Loucy (cell line): ENCODE results near the gene SPOCK2.

Experiments
- H2AFZ ChIP-seq: fragments of 200-600 bp; sonication (generic); 2 replicates; pipeline ENCODE4 v1.6.0; 2016; ENCODE audit warnings: antibody characterized with exemption, mild to moderate bottlenecking, low read length, moderate library complexity
- H3F3A ChIP-seq: fragments of 200-600 bp; 2 replicates; pipeline ENCODE4 v1.6.0; 2016; ENCODE audit warnings: antibody characterized with exemption, low read depth, mild to moderate bottlenecking
- H3K27me3 ChIP-seq: fragments of 200-600 bp; sonication (generic); 2 replicates; pipeline ENCODE4 v1.6.1; 2014; ENCODE audit warnings: low read length, mild to moderate bottlenecking; ENCODE audit not compliant: insufficient read depth, poor library complexity, severe bottlenecking
- H3K36me3 ChIP-seq: fragments of 200-600 bp; sonication (generic); 2 replicates; pipeline ENCODE4 v1.6.1; 2016; ENCODE audit warnings: low read length; ENCODE audit not compliant: insufficient read depth
- H3K4me1 ChIP-seq: fragments of 200-600 bp; sonication (generic); 2 replicates; pipeline ENCODE4 v1.5.1; 2014; ENCODE audit warnings: low read length, mild to moderate bottlenecking; ENCODE audit not compliant: insufficient read depth, poor library complexity, severe bottlenecking
- H3K4me2 ChIP-seq: fragments of 200-600 bp; sonication (generic); 2 replicates; pipeline ENCODE4 v1.6.0; 2014; ENCODE audit warnings: antibody characterized with exemption, low read length, low read depth, mild to moderate bottlenecking; ENCODE audit not compliant: poor library complexity, severe bottlenecking
- H3K4me3 ChIP-seq: fragments of 200-600 bp; sonication (generic); 2 replicates; pipeline ENCODE4 v1.5.1; 2014; ENCODE audit warnings: low read length, mild to moderate bottlenecking, mixed read lengths; ENCODE audit not compliant: poor library complexity, severe bottlenecking
- H3K79me2 ChIP-seq: fragments of 200-600 bp; sonication (generic); 2 replicates; pipeline ENCODE4 v1.6.1; 2014; ENCODE audit warnings: low read length; ENCODE audit not compliant: insufficient read depth
- H3K9ac ChIP-seq: fragments of 200-600 bp; sonication (generic); 2 replicates; pipeline ENCODE4 v1.6.0; 2014; ENCODE audit warnings: mild to moderate bottlenecking, low read depth, low read length, moderate library complexity; ENCODE audit not compliant: poor library complexity, severe bottlenecking
- H3K9me2 ChIP-seq: fragments of 200-600 bp; sonication (generic); replicated peaks from 2 replicates; pipeline ENCODE4 v1.6.1; 2016; ENCODE audit warnings: low read depth, low read length, mixed read lengths
- H3K9me3 ChIP-seq: fragments of 200-600 bp; sonication (generic); 2 replicates; pipeline ENCODE4 v1.6.1; 2014; ENCODE audit warnings: mild to moderate bottlenecking, antibody characterized with exemption, low read length, low read depth; ENCODE audit not compliant: insufficient read depth
- H4K20me1 ChIP-seq: fragments of 200-600 bp; sonication (generic); 2 replicates; pipeline ENCODE4 v1.6.0; 2014; ENCODE audit warnings: antibody characterized with exemption, low read length, mild to moderate bottlenecking; ENCODE audit not compliant: insufficient read depth, poor library complexity, severe bottlenecking
- CTCF ChIP-seq: fragments of 200-600 bp; sonication (generic); conservative IDR thresholded peaks from 2 replicates; pipeline ENCODE4 v1.5.1; 2014; ENCODE audit warnings: mild to moderate bottlenecking, antibody characterized with exemption, low read length
- EZH2phosphoT487 ChIP-seq: fragments of 200-600 bp; IDR thresholded peaks from 2 replicates; pipeline ENCODE4 v1.6.1; 2018; ENCODE audit warnings: antibody characterized with exemption, mild to moderate bottlenecking, moderate library complexity, borderline replicate concordance

Gene SPOCK2

GRCh38 chr10:72013202-72013945, 75.0 kb downstream of the SPOCK2 start:
- H3K27me3 ChIP-seq, result no peaks in the 10 kb centered on the region
- no peaks in the 10 kb centered on the region for H3K79me2 ChIP-seq
- H3K9me3 ChIP-seq, result no peaks in the 10 kb centered on the region
- H3K4me3 ChIP-seq, result no peak overlapping the region
- H2AFZ ChIP-seq, result no peak overlapping the region
- no peaks in the 10 kb centered on the region for H3F3A ChIP-seq
- TF ChIP-seq CTCF (no peak), EZH2phosphoT487 (no peak)
- H3K9ac ChIP-seq, result no peak overlapping the region
- H3K9me2 ChIP-seq, result no peaks in the 10 kb centered on the region
- no peaks in the 10 kb centered on the region for H4K20me1 ChIP-seq
- H3K4me1 ChIP-seq, result no peaks in the 10 kb centered on the region
- no peak overlapping the region for H3K4me2 ChIP-seq
- H3K36me3 ChIP-seq, result no peaks in the 10 kb centered on the region

- Histone ChIP-seq H3K4me1 (no peaks in the 10 kb centered on the region), H3K27me3 (no peaks in the 10 kb centered on the region)
- TF ChIP-seq EZH2phosphoT487 (no peak), CTCF (no peak)
Observed at GRCh38 chr10:72012796-72013195, 75.6 kb downstream of the SPOCK2 start.

GRCh38 chr10:72011976-72012512, 76.3 kb downstream of the SPOCK2 start:
- TF ChIP-seq CTCF (no peak), EZH2phosphoT487 (no peak)
- Histone ChIP-seq H3K4me2 (no peak overlapping the region), H3K4me1 (no peaks in the 10 kb centered on the region), H3F3A (no peaks in the 10 kb centered on the region), H4K20me1 (no peaks in the 10 kb centered on the region), H3K9me2 (no peaks in the 10 kb centered on the region), H3K27me3 (no peaks in the 10 kb centered on the region), H3K9ac (no peak overlapping the region), H3K36me3 (no peaks in the 10 kb centered on the region), H3K9me3 (no peaks in the 10 kb centered on the region), H3K79me2 (no peaks in the 10 kb centered on the region), H2AFZ (no peak overlapping the region), H3K4me3 (no peak overlapping the region)

More at GRCh38 chr10:72012796-72013195, 75.6 kb downstream of the SPOCK2 start:
- Histone ChIP-seq H3K4me2 (no peak overlapping the region), H3K9ac (no peak overlapping the region), H3K9me2 (no peaks in the 10 kb centered on the region), H3K4me3 (no peak overlapping the region), H3K36me3 (no peaks in the 10 kb centered on the region), H3K79me2 (no peaks in the 10 kb centered on the region), H2AFZ (no peak overlapping the region), H4K20me1 (no peaks in the 10 kb centered on the region), H3K9me3 (no peaks in the 10 kb centered on the region), H3F3A (no peaks in the 10 kb centered on the region)
